HG03280 (cell line): ENCODE results near the gene MST1.

Experiments used
- ATAC-seq: cut with Tn5 transposase; IDR thresholded peaks from one replicate; pipeline ENCODE4 v1.9.1; 2021; ENCODE audit warnings: mild to moderate bottlenecking, moderate library complexity; ENCODE audit not compliant: unreplicated experiment

Gene MST1

GRCh38 chr3:49680493-49681231 is 8.6 kb downstream of the MST1 start:
- ATAC-seq, result no peak

- no peak for ATAC-seq
Observed at GRCh38 chr3:49675912-49676311, 13.4 kb downstream of the MST1 start.

DNA sequence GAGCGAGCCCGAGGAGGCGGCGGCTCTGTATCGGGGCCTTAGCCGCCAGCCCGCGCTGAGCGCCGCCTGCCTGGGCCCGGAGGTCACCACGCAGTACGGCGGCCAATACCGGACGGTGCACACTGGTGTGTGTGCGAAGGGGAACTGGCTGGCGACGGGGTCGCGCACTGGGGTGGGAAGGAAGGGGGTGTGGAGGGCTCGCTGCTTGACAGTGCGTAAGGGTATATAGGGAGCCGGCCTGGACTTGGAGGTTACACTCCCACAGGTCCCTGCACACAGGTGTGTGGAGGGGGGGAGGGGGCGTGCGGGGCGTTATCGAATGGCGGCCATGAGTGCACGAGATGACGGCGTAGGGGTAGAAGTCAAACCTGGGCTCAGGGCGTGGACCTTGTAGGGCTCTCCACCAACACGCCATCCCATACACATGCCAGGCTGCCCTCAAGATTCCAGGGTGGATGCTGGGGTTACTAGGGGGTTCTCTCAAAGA is 14.7 kb downstream of the MST1 start:
- peak; percentile 22 for ATAC-seq

DNA sequence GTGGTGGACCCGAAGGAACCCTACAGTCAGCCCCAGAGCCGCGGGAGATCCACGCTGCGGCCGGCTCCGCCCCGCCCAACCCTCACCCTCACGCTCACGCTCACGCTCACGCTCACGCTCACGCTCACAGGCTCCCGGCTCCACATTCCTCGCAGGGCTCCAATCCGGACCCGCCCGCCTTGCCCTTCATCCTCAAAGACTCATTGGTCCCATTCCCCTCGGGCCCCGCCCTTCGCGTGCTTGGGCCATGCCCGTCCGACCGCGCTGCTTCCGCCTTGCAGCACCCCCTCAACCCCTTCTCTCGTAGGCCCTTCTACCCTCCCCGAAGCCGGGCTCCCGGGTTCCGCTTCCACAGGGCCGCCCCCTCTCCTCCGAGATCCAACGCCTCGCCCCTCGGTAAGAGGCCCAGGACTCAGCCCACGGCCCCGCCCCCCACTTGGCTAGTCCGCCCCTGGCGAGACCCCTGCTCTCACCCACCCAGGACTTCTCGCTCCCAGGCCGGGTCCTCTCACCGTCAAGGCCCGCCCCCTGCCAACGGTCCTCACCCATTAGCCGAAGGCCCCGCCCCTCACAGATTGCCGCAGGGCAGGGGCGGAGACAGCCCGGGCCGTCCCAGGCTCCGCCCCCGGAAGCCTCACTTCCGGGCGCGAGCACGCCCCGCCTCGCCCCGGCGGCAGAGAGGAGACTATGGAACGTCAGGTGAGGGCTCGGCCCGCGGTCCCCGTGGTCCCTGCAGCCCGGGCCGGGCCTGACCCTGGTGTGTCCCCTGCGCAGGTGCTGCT is 15.4 kb downstream of the MST1 start, which contains the start of gene APEH:
Gene APEH, plus strand, starts transcription at position 637 of the 782 bp plus-strand sequence. Its CDS starts 51 bp downstream, at position 688.
- peak; percentile 77 for ATAC-seq

DNA sequence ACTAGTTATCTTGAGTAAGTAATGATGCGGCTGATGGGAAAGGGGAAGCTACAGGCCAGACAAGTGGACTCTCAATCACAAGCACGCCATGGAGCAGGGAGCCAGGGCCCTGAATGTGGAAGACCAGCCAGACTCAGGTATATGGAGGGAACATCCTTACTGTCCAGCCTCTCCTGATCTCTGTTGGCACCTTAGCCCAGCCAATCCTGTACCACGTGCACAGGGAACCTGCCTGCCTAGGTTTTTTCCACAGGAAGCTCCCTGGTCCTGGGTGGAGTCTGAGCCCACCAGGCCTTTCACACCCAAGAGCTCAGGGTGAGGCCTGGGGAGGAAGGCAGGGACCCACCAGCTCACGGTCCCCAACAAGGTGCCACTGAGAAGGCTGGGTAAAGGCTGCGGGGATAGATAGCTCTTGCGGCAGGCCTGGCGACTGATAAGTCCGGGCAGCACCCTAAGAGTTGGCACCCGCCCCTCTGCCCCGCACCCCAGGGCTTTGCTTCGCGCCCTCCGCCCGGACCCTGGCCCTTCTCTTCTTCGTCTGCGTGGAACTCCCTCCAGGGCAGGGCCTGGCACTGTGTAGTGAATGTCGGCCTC is 16.1 kb downstream of the MST1 start:
- ATAC-seq, result no peak

DNA sequence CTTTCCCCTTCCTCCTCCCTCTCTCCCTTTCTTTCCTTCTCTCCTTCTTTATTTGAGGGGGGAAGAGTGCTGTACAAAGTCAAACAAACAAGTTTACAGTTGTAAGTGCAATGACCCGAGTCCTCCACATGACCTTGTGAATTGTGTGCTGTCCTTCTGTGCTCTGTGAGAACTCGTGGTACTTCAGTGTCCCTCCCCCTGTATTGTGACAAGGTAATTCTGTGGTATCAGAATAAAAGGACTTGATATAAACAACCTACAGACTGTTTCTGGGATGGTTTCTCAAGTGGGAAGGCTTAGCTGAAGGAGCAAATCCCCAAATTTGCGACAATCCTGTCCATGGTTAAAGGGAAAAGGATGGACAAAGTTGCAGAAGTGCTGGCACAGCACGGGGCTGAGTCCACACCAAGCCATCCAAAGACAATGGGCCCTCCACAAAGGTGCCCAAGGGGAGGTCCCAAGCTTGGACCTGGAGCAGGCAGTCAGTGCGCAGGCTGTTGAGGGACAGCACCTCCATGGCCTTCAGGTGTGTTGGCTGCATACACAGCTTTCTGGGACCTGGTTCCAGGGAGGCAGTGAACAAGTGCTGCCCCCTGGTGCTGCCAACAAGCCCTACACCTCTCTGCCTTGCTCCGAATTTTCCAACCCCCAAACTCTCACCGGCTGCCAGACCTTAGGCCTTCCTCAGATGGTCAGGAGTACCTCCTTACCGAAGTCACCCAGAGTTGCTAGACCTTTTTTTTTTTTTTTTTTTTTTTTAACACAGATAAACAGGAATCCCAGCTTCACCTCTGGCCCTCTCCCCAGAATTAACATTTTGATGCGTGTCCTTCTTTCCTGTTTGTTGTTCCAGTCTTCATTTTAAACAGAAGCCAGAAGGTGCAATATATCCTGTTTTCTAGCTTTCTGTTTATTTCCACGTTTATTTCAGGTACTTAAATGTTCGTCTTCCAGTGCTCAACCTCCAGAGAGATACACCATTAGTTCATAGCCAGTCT is 17.7 kb downstream of the MST1 start:
- ATAC-seq, result no peak

DNA sequence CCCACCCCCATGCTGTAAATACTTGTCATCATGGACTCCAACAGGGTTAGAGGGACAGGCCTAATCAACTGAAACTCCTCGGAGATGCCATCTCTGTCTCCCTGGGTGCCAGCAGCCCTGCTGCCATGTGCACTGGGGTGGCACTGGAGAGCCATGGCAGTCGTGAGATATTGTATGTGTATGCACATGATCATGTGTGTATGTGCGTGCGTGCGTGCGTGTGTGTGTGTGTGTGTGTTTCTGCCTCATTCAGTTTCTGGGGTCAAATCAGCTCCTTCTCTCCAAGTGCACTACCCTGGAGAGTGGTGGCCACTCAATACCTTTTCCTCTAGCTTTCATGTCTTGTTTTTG is 18.4 kb downstream of the MST1 start:
- ATAC-seq, result no peak

DNA sequence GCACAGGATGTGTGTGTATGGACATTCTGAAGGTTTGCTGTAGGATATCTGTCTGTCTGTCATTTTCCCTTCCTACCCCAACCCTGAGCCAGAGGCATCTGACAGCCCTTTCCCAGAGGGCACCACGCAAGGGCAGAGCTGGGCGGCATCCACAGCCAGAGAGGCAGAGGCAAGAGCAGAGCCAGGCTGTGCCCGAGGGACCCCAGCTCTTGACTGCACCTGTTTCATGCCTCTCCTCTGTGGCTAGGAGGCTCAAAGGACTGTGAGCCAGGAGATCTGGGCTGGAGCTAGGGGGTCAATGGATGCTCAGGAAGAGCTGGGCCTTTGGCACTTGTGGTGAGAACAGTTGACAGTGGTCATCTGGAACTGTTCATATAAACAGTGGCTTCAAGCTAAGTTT is 19.9 kb downstream of the MST1 start:
- ATAC-seq, result no peak

GRCh38 chr3:49668861-49669260 is 20.4 kb downstream of the MST1 start:
- no peak for ATAC-seq

DNA sequence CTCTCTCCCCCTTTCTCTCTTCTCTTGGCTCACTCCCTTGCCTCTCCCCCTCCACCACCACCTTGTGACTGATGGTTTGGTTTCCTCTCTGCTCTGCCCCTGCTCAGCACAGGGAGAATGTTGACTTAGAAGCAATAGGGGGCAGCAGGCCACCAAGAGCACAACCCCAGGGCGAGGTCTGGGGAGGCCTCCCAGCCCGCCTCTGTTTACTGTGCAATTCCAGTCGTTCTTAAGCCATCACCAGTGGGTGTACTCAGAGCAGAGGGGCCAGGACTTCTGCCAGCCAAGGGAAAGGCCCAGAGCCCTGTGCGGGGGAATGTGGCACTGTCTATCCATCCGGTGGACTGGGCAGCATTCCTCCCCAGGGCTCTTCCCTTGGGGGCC is 20.9 kb downstream of the MST1 start:
- ATAC-seq, result no peak

DNA sequence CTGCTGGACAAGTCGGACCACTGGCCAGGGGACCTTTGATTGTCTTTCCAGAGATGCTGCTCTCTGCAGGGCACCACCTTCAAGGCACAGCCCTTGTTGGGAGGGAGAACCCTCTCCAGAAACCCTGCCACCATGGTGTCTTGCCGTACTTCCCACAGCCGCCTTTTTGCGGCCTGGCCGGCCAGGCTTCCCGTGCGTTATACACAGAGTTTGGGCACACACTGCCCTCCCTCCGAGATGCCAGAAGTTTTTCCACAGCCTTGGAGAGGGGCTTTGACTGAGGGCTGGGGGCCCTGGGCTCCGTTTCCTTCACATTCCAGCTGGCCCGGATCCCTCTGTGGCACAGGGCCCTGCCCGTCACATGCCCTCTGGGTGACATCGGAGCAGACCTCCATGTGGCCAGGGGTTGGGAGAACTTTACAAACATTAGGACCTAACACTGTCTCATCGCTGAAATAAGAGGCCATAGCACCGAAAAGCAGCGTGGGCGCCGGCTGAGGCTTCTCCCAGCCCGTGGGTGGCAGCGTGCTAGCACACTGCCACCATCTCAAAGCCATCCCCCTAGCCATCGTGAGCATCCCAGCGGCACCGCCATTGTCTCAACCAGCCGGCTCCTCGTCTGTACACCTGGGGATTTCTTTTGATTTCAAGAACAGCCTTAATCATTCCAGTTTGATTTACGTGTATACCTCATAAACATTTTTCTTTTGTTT is 21.4 kb downstream of the MST1 start:
- no peak for ATAC-seq

DNA sequence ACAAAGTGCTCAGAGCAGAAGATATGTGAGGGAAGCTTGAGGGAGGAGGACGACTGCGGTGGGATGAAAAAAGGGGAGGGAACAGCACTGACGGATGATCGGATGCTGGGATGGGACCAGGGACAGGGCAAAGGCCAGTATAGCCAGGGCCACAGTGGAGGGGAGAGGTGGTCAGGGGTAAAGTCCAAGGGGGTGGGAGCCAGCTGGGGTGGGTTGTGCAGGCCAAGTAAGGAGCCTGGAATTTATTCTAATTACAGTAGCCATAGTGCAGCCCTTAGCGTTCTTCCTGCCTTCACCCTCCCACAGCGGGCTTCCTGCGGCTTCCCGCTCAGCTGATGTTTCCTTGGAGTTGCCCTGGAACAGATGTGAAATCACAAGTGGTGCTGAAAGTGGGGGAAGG is 22.7 kb downstream of the MST1 start:
- no peak for ATAC-seq

- no peak for ATAC-seq
Observed at GRCh38 chr3:49665822-49666519, 23.3 kb downstream of the MST1 start.

- ATAC-seq, result no peak
Observed at GRCh38 chr3:49664300-49664699, 25.0 kb downstream of the MST1 start.

GRCh38 chr3:49663831-49664230 is 25.4 kb downstream of the MST1 start:
- ATAC-seq, result no peak

GRCh38 chr3:49662720-49663413 is 26.4 kb downstream of the MST1 start:
- no peak for ATAC-seq

- no peak for ATAC-seq
Observed at GRCh38 chr3:49662021-49662420, 27.3 kb downstream of the MST1 start.

- no peak for ATAC-seq
Observed at GRCh38 chr3:49661281-49661680, 28.0 kb downstream of the MST1 start.

- ATAC-seq, result no peak
Observed at GRCh38 chr3:49659756-49660155, 29.5 kb downstream of the MST1 start.
